HepG2 (cell line): Measurements from ENCODE around the gene C11orf24. TPM values are rescaled to one million over a fixed set of nuclear protein-coding genes. Genes with fewer than 3 reads are reported as not detected.

ENCODE experiments used
- ELF1 ChIP-seq: sonication (generic); formaldehyde crosslinking; IDR thresholded peaks from 2 replicates; pipeline ENCODE4 v1.4.0; 2020; ENCODE audit warnings: missing genetic modification reagents
- KMT2A ChIP-seq: sonication (generic); formaldehyde crosslinking; IDR thresholded peaks from 2 replicates; pipeline ENCODE4 v1.4.0; 2020; ENCODE audit warnings: missing genetic modification reagents
- POLR2A ChIP-seq, 2 experiments: IDR thresholded peaks; 2 replicates each; pipeline ENCODE4 v1.6.1; 2011; ENCODE audit warnings: low read depth in 2 of 2, low read length in 2 of 2, mild to moderate bottlenecking in 1 of 2, moderate library complexity in 1 of 2; ENCODE audit not compliant: insufficient read depth in 1 of 2
- POLR2G ChIP-seq: fragments of 200-400 bp; formaldehyde crosslinking; IDR thresholded peaks from 2 replicates; pipeline ENCODE4 v1.6.1; 2018; ENCODE audit warnings: mild to moderate bottlenecking, low read depth, low read length, moderate library complexity
- RBFOX2 ChIP-seq: fragments of 200-400 bp; formaldehyde crosslinking; IDR thresholded peaks from 2 replicates; pipeline ENCODE4 v1.6.1; 2017; ENCODE audit warnings: low read depth, mild to moderate bottlenecking, low read length
- SMC3 ChIP-seq: IDR thresholded peaks from 2 replicates; pipeline ENCODE4 v1.6.1; 2011; ENCODE audit warnings: low read length, improper control_type of control experiment
- SOX13 ChIP-seq, 3 experiments: fragments of 450-650 bp in 1 of 3; sonication (generic) in 1 of 3; formaldehyde crosslinking in 1 of 3; IDR thresholded peaks in 2 of 3; conservative IDR thresholded peaks in 1 of 3; 2 replicates each; pipeline versions ENCODE4 v1.5.0 to v1.6.1; 2016 to 2020; ENCODE audit warnings: antibody characterized with exemption in 1 of 3, mild to moderate bottlenecking in 1 of 3, missing compliant biosample characterization in 1 of 3, missing genetic modification reagents in 1 of 3, moderate library complexity in 1 of 3
- ZFY ChIP-seq: sonication (generic); formaldehyde crosslinking; IDR thresholded peaks from 2 replicates; pipeline ENCODE4 v1.4.0; 2020; ENCODE audit warnings: missing genetic modification reagents
- ZNF225 ChIP-seq: sonication (generic); formaldehyde crosslinking; IDR thresholded peaks from 2 replicates; pipeline ENCODE4 v1.4.0; 2020; ENCODE audit warnings: mild to moderate bottlenecking, missing genetic modification reagents
- ZNF775 ChIP-seq: sonication (generic); formaldehyde crosslinking; IDR thresholded peaks from 2 replicates; pipeline ENCODE4 v1.4.0; 2020; ENCODE audit warnings: missing genetic modification reagents, mild to moderate bottlenecking, moderate library complexity, borderline replicate concordance
- ZNF83 ChIP-seq: sonication (generic); formaldehyde crosslinking; IDR thresholded peaks from 2 replicates; pipeline ENCODE4 v1.4.0; 2020; ENCODE audit warnings: missing genetic modification reagents, mild to moderate bottlenecking, borderline replicate concordance
- ZNF878 ChIP-seq: sonication (generic); formaldehyde crosslinking; IDR thresholded peaks from 2 replicates; pipeline ENCODE4 v1.8.1; 2023; ENCODE audit warnings: mild to moderate bottlenecking, missing genetic modification reagents, moderate library complexity
- ZSCAN22 ChIP-seq: sonication (generic); formaldehyde crosslinking; IDR thresholded peaks from 2 replicates; pipeline ENCODE4 v1.4.0; 2020; ENCODE audit warnings: mild to moderate bottlenecking, missing genetic modification reagents
- polyA plus RNA-seq, 8 experiments: library from polyadenylated mRNA; depleted of rRNA in 3 of 8; stranded (reverse) in 7 of 8; unstranded in 1 of 8; fragments of >200 nt; fragmentation: Illumina TruSeq in 4 of 8; extraction: Trizol in 4 of 8; gene quantifications; 2 replicates each; pipeline versions ENCODE4 v1.2.1 to v1.2.3, GENCODE V29; 2011 to 2016; ENCODE audit warnings: low read depth in 4 of 8, missing spikeins in 1 of 8, mixed read lengths in 1 of 8; ENCODE audit not compliant: insufficient read depth in 1 of 8
- total RNA-seq, 5 experiments: library from RNA; depleted of rRNA; stranded (reverse); fragments of >200 nt; fragmentation: Illumina TruSeq; extraction: Trizol; gene quantifications; 2 replicates each; pipeline ENCODE4 v1.2.3, GENCODE V29; 2016; ENCODE audit warnings: low read depth in 1 of 5
- TF ChIP-seq, protein P1 (sequence below): sonication (generic); formaldehyde crosslinking; IDR thresholded peaks from 2 replicates; pipeline ENCODE4 v1.5.0; 2020; ENCODE audit warnings: mild to moderate bottlenecking, missing genetic modification reagents, borderline replicate concordance
- TF ChIP-seq, protein P2 (sequence below): sonication (generic); formaldehyde crosslinking; IDR thresholded peaks from 2 replicates; pipeline ENCODE4 v1.4.0; 2020; ENCODE audit warnings: low read depth, missing genetic modification reagents
- TF ChIP-seq, protein P3 (sequence below): fragments of 450-650 bp; IDR thresholded peaks from 2 replicates; pipeline ENCODE4 v1.6.1; 2016
- TF ChIP-seq, protein P4 (sequence below): sonication (generic); formaldehyde crosslinking; IDR thresholded peaks from 2 replicates; pipeline ENCODE4 v1.4.0; 2020; ENCODE audit warnings: missing genetic modification reagents

The C11orf24 gene
- total and polyA plus RNA-seq, 2 of the 13 experiments (the other 11 are each of a cell fraction or from before 2014, with no cell fraction given): 52.9 to 55.5 TPM

DNA sequence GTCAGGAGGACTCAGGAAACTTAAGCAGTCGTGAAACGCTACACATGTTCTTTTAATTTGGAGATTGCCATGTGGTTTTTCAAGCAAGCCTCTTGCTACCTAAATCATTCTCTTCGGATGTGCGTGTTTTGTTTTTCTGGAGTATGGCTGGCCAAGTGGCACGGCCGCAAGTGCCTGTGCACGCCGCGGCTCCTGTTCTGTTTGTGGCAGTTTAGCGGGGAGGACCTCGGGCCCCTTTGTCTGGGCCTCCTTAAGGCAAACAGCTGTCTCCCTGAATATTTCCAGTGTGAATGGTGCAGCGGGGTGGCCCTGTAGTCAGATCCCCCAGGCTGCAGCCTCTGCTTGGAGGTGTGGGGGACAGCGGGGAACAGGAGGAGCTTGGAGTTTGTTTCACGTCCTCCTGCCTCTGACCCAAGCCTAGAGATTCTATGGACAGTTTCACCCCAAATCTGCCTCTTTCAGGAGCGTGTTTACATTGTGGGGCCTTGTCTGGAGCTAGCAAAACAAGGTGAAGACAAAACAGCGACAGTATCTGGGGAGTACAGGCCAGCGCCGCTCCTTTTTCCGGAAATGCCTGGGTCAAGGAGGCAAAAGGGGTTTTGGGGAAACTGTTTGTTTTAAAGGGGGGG is 41.9 kb upstream of the C11orf24 start (continued):
- TF ChIP-seq, protein P1, sequence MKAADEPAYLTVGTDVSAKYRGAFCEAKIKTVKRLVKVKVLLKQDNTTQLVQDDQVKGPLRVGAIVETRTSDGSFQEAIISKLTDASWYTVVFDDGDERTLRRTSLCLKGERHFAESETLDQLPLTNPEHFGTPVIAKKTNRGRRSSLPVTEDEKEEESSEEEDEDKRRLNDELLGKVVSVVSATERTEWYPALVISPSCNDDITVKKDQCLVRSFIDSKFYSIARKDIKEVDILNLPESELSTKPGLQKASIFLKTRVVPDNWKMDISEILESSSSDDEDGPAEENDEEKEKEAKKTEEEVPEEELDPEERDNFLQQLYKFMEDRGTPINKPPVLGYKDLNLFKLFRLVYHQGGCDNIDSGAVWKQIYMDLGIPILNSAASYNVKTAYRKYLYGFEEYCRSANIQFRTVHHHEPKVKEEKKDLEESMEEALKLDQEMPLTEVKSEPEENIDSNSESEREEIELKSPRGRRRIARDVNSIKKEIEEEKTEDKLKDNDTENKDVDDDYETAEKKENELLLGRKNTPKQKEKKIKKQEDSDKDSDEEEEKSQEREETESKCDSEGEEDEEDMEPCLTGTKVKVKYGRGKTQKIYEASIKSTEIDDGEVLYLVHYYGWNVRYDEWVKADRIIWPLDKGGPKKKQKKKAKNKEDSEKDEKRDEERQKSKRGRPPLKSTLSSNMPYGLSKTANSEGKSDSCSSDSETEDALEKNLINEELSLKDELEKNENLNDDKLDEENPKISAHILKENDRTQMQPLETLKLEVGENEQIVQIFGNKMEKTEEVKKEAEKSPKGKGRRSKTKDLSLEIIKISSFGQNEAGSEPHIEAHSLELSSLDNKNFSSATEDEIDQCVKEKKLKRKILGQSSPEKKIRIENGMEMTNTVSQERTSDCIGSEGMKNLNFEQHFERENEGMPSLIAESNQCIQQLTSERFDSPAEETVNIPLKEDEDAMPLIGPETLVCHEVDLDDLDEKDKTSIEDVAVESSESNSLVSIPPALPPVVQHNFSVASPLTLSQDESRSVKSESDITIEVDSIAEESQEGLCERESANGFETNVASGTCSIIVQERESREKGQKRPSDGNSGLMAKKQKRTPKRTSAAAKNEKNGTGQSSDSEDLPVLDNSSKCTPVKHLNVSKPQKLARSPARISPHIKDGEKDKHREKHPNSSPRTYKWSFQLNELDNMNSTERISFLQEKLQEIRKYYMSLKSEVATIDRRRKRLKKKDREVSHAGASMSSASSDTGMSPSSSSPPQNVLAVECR (CRISPR knock-in tag): peak; percentile 41; the same call in 1 of the 2 replicates
- TF ChIP-seq KMT2A (CRISPR knock-in tag) (peak; percentile 21; the same call in 1 of the 2 replicates), POLR2G (peak; percentile 70), ZNF878 (0 out of 2 replicates have a peak, but pooled peaks have one; percentile 36), ZSCAN22 (no peak), ZNF775 (CRISPR knock-in tag) (0 out of 2 replicates have a peak, but pooled peaks have one; percentile 47), ELF1 (CRISPR knock-in tag) (peak; percentile 29; the same call in 1 of the 2 replicates), RBFOX2 (no peak), SMC3 (no peak), SOX13 (IDR thresholded peaks at IDR 0.05) (no peak), SOX13 (CRISPR knock-in tag; conservative IDR thresholded peaks at IDR 0.05 in 1 of 2, IDR thresholded peaks at IDR 0.05 in 1 of 2) (peak in 1 of 2 experiments; percentile 29; a peak in 1 of 4 replicates), POLR2A (IDR thresholded peaks at IDR 0.05; ENCODE audit: insufficient read depth in 1 of 2, low read depth in 2 of 2, low read length in 2 of 2) (peak in 1 of 2 experiments; percentile 41; a peak in 1 of 4 replicates), ZNF83 (no peak), ZNF225 (CRISPR knock-in tag) (0 out of 2 replicates have a peak, but pooled peaks have one; percentile 60), ZFY (CRISPR knock-in tag) (peak; percentile 78)
- TF ChIP-seq, protein P2, sequence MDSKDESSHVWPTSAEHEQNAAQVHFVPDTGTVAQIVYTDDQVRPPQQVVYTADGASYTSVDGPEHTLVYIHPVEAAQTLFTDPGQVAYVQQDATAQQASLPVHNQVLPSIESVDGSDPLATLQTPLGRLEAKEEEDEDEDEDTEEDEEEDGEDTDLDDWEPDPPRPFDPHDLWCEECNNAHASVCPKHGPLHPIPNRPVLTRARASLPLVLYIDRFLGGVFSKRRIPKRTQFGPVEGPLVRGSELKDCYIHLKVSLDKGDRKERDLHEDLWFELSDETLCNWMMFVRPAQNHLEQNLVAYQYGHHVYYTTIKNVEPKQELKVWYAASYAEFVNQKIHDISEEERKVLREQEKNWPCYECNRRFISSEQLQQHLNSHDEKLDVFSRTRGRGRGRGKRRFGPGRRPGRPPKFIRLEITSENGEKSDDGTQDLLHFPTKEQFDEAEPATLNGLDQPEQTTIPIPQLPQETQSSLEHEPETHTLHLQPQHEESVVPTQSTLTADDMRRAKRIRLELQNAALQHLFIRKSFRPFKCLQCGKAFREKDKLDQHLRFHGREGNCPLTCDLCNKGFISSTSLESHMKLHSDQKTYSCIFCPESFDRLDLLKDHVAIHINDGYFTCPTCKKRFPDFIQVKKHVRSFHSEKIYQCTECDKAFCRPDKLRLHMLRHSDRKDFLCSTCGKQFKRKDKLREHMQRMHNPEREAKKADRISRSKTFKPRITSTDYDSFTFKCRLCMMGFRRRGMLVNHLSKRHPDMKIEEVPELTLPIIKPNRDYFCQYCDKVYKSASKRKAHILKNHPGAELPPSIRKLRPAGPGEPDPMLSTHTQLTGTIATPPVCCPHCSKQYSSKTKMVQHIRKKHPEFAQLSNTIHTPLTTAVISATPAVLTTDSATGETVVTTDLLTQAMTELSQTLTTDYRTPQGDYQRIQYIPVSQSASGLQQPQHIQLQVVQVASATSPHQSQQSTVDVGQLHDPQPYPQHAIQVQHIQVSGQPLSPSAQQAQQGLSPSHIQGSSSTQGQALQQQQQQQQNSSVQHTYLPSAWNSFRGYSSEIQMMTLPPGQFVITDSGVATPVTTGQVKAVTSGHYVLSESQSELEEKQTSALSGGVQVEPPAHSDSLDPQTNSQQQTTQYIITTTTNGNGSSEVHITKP (CRISPR knock-in tag): peak; percentile 38; the same call in 1 of the 2 replicates
- TF ChIP-seq, protein P3, sequence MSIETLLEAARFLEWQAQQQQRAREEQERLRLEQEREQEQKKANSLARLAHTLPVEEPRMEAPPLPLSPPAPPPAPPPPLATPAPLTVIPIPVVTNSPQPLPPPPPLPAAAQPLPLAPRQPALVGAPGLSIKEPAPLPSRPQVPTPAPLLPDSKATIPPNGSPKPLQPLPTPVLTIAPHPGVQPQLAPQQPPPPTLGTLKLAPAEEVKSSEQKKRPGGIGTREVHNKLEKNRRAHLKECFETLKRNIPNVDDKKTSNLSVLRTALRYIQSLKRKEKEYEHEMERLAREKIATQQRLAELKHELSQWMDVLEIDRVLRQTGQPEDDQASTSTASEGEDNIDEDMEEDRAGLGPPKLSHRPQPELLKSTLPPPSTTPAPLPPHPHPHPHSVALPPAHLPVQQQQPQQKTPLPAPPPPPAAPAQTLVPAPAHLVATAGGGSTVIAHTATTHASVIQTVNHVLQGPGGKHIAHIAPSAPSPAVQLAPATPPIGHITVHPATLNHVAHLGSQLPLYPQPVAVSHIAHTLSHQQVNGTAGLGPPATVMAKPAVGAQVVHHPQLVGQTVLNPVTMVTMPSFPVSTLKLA: 0 out of 2 replicates have a peak, but pooled peaks have one; percentile 8
- TF ChIP-seq, protein P4, sequence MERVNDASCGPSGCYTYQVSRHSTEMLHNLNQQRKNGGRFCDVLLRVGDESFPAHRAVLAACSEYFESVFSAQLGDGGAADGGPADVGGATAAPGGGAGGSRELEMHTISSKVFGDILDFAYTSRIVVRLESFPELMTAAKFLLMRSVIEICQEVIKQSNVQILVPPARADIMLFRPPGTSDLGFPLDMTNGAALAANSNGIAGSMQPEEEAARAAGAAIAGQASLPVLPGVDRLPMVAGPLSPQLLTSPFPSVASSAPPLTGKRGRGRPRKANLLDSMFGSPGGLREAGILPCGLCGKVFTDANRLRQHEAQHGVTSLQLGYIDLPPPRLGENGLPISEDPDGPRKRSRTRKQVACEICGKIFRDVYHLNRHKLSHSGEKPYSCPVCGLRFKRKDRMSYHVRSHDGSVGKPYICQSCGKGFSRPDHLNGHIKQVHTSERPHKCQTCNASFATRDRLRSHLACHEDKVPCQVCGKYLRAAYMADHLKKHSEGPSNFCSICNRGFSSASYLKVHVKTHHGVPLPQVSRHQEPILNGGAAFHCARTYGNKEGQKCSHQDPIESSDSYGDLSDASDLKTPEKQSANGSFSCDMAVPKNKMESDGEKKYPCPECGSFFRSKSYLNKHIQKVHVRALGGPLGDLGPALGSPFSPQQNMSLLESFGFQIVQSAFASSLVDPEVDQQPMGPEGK (CRISPR knock-in tag): peak; percentile 38; the same call in 1 of the 2 replicates
